CD4-positive, alpha-beta T cell (primary cell): ENCODE measurements around the gene DUSP2. TPM values are rescaled to one million over a fixed set of nuclear protein-coding genes. Genes with fewer than 3 reads are reported as not detected.
"Not testable (repeated sequence)": the region's sequence is repeated elsewhere in the genome, so short reads cannot be mapped to it uniquely, and the experiment has no call there.

ENCODE experiments used
- ATAC-seq: fragments of 200-7000 bp; cut with Tn5 transposase; one replicate; pipeline ENCODE4 v1.10.0; 2022; ENCODE audit warnings: mild to moderate bottlenecking; ENCODE audit not compliant: poor library complexity
- CTCF ChIA-PET: fragments of 350-600 bp; sonication (Branson Sonifier 250); formaldehyde crosslinking; loops from one replicate; lab custom pipeline; 2021; ENCODE audit warnings: antibody characterized with exemption, inconsistent platforms; lab: Charles Lee
- POLR2A ChIA-PET: fragments of 350-600 bp; sonication (Branson Sonifier 250); formaldehyde crosslinking; loops from one replicate; lab custom pipeline; 2021; ENCODE audit warnings: antibody characterized with exemption, inconsistent platforms; lab: Charles Lee
- DNase-seq, 14 experiments: peaks; one replicate each; pipeline ENCODE4 v3.0.0-alpha.2; 2013 to 2020; ENCODE audit warnings: mixed read lengths in 2 of 14
- H3K27ac ChIP-seq, 2 donors: one replicate each; pipeline versions ENCODE4 v1.5.1 to v1.7.0; 2013; ENCODE audit warnings: low read length in 2 of 2, low read depth in 1 of 2, mild to moderate bottlenecking in 1 of 2
- H3K27me3 ChIP-seq, 2 experiments: 1 replicate in 1 of 2; 2 replicates in 1 of 2; pipeline versions ENCODE4 v1.6.1 to v1.7.0; 2013; ENCODE audit warnings: low read length in 2 of 2, control low read depth in 1 of 2, mild to moderate bottlenecking in 1 of 2, moderate library complexity in 1 of 2; ENCODE audit not compliant: insufficient read depth in 2 of 2, control insufficient read depth in 1 of 2
- H3K36me3 ChIP-seq: one replicate; pipeline ENCODE4 v1.6.1; 2013; ENCODE audit warnings: low read length, control low read depth; ENCODE audit not compliant: insufficient read depth
- H3K4me1 ChIP-seq: one replicate; pipeline ENCODE4 v1.6.1; 2013; ENCODE audit warnings: low read length, control low read depth; ENCODE audit not compliant: insufficient read depth
- H3K4me3 ChIP-seq: one replicate; pipeline ENCODE4 v1.5.1; 2013; ENCODE audit warnings: mild to moderate bottlenecking, low read length, moderate library complexity
- H3K9me3 ChIP-seq, 2 experiments: 1 replicate in 1 of 2; 2 replicates in 1 of 2; pipeline versions ENCODE4 v1.6.1 to v1.7.0; 2013; ENCODE audit warnings: low read length in 2 of 2, mild to moderate bottlenecking in 2 of 2, control low read depth in 1 of 2, moderate library complexity in 1 of 2; ENCODE audit not compliant: control insufficient read depth in 1 of 2, insufficient read depth in 1 of 2
- H3K27ac Mint-ChIP-seq: one replicate; pipeline ENCODE4 v1.8.0; 2020; ENCODE audit warnings: mixed read lengths
- H3K27me3 Mint-ChIP-seq: one replicate; pipeline ENCODE4 v1.8.0; 2021; ENCODE audit warnings: mixed read lengths
- H3K36me3 Mint-ChIP-seq: one replicate; pipeline ENCODE4 v1.8.0; 2021; ENCODE audit warnings: low read depth, mixed read lengths
- H3K4me1 Mint-ChIP-seq: one replicate; pipeline ENCODE4 v1.8.0; 2021; ENCODE audit warnings: low read depth, mixed read lengths
- H3K4me3 Mint-ChIP-seq: one replicate; pipeline ENCODE4 v1.8.0; 2020; ENCODE audit warnings: mild to moderate bottlenecking, mixed read lengths
- H3K9me3 Mint-ChIP-seq: one replicate; pipeline ENCODE4 v1.8.0; 2020; ENCODE audit warnings: mixed read lengths
- CTCF ChIP-seq: fragments of 200-600 bp; IDR thresholded peaks from one replicate; pipeline ENCODE4 v1.8.0; 2022; ENCODE audit warnings: antibody characterized with exemption, mild to moderate bottlenecking
- intact Hi-C, 2 experiments: fragments of 100-400 bp; cut with DNase I in 1 of 2; cut with micrococcal nuclease in 1 of 2; formaldehyde crosslinking; loops; one replicate each; pipeline versions ENCODE4 v1.15.1 to v1.9.0; 2023 to 2025; cut with DNase I, micrococcal nuclease
- total RNA-seq, 174 experiments: library from RNA in 2 of 174; stranded (reverse) in 2 of 174; gene quantifications; one replicate each; pipeline ENCODE4 v1.2.3 and lab custom pipeline; 2021 to 2026

DUSP2 gene
- total RNA-seq, 2 experiments from 2014 or later, result 728 to 730 TPM

GRCh38 chr2:96142217-96143113 is 2.8 kb downstream of the DUSP2 start:
- Histone ChIP-seq H3K27me3 (no peaks in the 10 kb centered on the region), H3K9me3 (no peaks in the 10 kb centered on the region), H3K36me3 (peaks cover 28% of the 10 kb centered on the region), H3K4me3 (peak overlapping the region; percentile 93), H3K4me1 (peaks cover 62% of the 10 kb centered on the region), H3K27ac (peak overlapping the region; percentile 32 to 66)
- intact Hi-C loops, result loop anchor here (2.0 to 5.0 kb wide), 3 partner anchors 16 to 365 kb away; partner anchors contain the start of genes CIAO1 (in 1 of the 2), NEURL3 (in 1 of the 2) and TMEM127 (in 1 of the 2)
- Mint-ChIP-seq H3K4me1 (peaks cover 66% of the 10 kb centered on the region), H3K27ac (peak overlapping the region; percentile 98), H3K36me3 (peaks cover 48% of the 10 kb centered on the region), H3K27me3 (no peaks in the 10 kb centered on the region), H3K4me3 (peak overlapping the region; percentile 98), H3K9me3 (no peaks in the 10 kb centered on the region)
- DNase-seq (peak in 11 of 14 experiments; percentile 39 to 82 (median 65)), ATAC-seq (peak; percentile 11)
- ChIA-PET POLR2A (interaction anchor here (1.2 to 13.8 kb wide), 5 partner anchors 16 to 150 kb away, joined by 4 to 199 read pairs (median 64); partner anchors contain the start of gene STARD7), CTCF (interaction anchor here (0.9 to 15.2 kb wide), 8 partner anchors 16 to 202 kb away, joined by 3 to 229 read pairs (median 4); no protein-coding TSS in a partner anchor)
- no peak for TF ChIP-seq CTCF

GRCh38 chr2:96141624-96141967 is 3.6 kb downstream of the DUSP2 start:
- peak overlapping the region; percentile 98 for H3K27ac Mint-ChIP-seq
- not testable (repeated sequence) for H3K27me3 ChIP-seq, ATAC-seq, H3K9me3 ChIP-seq, H3K27me3 Mint-ChIP-seq, H3K4me3 ChIP-seq, H3K9me3 Mint-ChIP-seq, H3K27ac ChIP-seq
- H3K36me3 Mint-ChIP-seq, result peaks cover 48% of the 10 kb centered on the region
- H3K4me1 Mint-ChIP-seq, result peaks cover 57% of the 10 kb centered on the region
- POLR2A ChIA-PET, result interaction anchor here (2.7 to 13.8 kb wide), 2 partner anchors 33 to 66 kb away, joined by 17 to 199 read pairs; partner anchors contain the start of gene STARD7
- H3K4me1 ChIP-seq, result peaks cover 53% of the 10 kb centered on the region
- peaks cover 31% of the 10 kb centered on the region for H3K36me3 ChIP-seq
- peak overlapping the region; percentile 98 for H3K4me3 Mint-ChIP-seq
- CTCF ChIA-PET, result interaction anchor here (0.9 to 15.2 kb wide), 6 partner anchors 17 to 203 kb away, joined by 3 to 229 read pairs (median 4); no protein-coding TSS in a partner anchor
- DNase-seq, result peak in 2 of 14 experiments; percentile 4 to 19
- intact Hi-C loops, result loop anchor here (5.0 kb wide), 2 partner anchors 126 to 366 kb away; partner anchors contain the start of genes CIAO1 (in 1 of the 2), NEURL3 (in 1 of the 2) and TMEM127 (in 1 of the 2)

GRCh38 chr2:96140941-96141623 is 4.2 kb downstream of the DUSP2 start:
- Mint-ChIP-seq H3K27me3 (no peaks in the 10 kb centered on the region), H3K36me3 (peaks cover 43% of the 10 kb centered on the region), H3K27ac (peak overlapping the region; percentile 98), H3K9me3 (no peaks in the 10 kb centered on the region), H3K4me3 (peak overlapping the region; percentile 51), H3K4me1 (peaks cover 52% of the 10 kb centered on the region)
- ChIA-PET CTCF (interaction anchor here (0.9 to 15.2 kb wide), 5 partner anchors 24 to 203 kb away, joined by 3 to 229 read pairs (median 4); no protein-coding TSS in a partner anchor), POLR2A (interaction anchor here (2.7 to 13.8 kb wide), 2 partner anchors 33 to 67 kb away, joined by 17 to 199 read pairs; partner anchors contain the start of gene STARD7)
- ATAC-seq (no peak), DNase-seq (peak in 3 of 14 experiments; percentile 6 to 42 (median 37))
- TF ChIP-seq CTCF, result no peak
- Histone ChIP-seq H3K4me1 (peaks cover 48% of the 10 kb centered on the region), H3K36me3 (peaks cover 31% of the 10 kb centered on the region), H3K4me3 (no peak overlapping the region), H3K27ac (no peak overlapping the region), H3K27me3 (no peaks in the 10 kb centered on the region), H3K9me3 (no peaks in the 10 kb centered on the region)
- intact Hi-C loops, result loop anchor here (5.0 kb wide), 2 partner anchors 126 to 366 kb away; partner anchors contain the start of genes CIAO1 (in 1 of the 2), NEURL3 (in 1 of the 2) and TMEM127 (in 1 of the 2)
